GM12873 (cell line): ENCODE results near the gene TPP2.

Experiments used
- TF ChIP-seq, protein P1 (sequence below): IDR thresholded peaks from 2 replicates; pipeline ENCODE4 v1.5.1; 2012; ENCODE audit warnings: low read depth, mild to moderate bottlenecking, moderate library complexity, low read length, control low read depth; ENCODE audit not compliant: insufficient read depth; ENCODE audit errors: missing control alignments

TPP2 gene

DNA sequence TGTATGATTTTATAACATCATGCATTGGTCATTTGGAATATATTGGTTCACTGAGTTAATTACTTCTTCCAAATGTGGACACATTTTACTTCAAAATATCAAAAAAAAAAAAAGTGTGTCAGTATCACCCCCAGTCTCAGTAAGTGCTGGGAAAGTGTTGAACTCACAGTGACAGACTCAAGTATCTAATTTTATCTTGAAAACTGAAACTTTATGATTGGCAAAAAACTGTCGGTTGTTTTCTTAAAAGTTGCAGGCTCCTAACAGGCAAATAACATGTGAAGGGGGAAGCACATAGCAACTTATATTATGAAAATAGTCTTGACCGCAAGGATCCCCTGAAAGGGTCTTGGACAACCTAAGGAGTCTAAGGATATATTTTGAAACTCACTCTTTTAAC, 33.5 kb upstream of the TPP2 start:
- TF ChIP-seq, protein P1, sequence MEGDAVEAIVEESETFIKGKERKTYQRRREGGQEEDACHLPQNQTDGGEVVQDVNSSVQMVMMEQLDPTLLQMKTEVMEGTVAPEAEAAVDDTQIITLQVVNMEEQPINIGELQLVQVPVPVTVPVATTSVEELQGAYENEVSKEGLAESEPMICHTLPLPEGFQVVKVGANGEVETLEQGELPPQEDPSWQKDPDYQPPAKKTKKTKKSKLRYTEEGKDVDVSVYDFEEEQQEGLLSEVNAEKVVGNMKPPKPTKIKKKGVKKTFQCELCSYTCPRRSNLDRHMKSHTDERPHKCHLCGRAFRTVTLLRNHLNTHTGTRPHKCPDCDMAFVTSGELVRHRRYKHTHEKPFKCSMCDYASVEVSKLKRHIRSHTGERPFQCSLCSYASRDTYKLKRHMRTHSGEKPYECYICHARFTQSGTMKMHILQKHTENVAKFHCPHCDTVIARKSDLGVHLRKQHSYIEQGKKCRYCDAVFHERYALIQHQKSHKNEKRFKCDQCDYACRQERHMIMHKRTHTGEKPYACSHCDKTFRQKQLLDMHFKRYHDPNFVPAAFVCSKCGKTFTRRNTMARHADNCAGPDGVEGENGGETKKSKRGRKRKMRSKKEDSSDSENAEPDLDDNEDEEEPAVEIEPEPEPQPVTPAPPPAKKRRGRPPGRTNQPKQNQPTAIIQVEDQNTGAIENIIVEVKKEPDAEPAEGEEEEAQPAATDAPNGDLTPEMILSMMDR = no peak

DNA sequence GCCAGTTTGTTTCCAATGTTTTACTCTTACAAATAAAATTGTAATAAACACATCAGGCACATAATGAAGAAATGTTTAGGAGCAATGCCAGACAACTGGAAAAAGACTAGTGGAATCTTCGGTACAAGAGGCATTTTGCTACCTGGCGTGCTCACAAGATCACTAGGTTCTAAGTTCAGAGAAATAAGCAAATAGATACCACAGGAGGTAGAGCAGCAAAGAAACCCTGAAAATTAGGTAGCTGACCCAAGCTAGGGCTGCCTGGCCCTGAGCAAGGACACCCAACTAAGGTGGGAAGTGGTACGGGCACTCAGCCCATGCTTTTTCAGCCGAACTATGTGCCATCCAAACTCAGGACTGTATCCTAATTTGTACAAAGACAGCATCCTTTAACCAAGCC, 32.2 kb upstream of the TPP2 start:
- TF ChIP-seq, protein P1 = no peak

DNA sequence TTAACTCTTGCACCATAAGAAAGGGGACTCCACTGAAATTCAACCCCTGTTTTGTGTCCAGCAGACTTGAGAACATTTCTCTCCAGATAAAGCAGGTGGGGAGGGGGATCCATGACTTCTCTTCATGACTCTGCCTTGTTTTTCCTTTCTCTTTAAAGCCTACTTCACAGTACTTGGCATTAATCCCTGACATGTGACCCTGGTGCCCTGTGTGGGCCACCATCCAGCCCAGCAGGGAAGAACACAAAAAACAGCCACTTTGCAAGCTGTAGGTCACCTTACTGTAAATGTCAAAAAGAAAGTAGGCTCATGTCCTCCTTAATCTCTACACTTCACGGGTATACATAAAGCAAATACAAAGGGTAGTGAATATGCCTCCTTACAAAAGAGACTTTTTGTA, 30.3 kb upstream of the TPP2 start:
- TF ChIP-seq, protein P1 = no peak

DNA sequence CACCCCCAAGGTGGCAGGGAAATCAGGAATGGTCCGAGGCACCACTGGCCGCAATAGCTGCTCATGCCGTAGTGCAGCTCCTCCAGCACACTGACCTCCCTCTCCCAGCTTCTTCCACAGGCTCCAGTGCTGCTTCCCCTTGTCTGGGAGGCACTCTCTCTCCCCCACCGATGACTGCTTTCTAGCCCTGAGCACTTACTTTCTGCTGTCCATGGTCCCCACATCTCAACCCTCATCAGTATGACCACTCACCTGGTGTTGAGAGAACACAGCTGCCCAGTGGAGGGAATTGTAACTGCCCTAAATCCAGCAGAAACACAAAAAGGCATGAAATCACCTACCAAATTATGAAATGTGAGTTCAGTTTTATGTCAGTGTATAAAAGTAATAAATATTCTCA, 28.9 kb upstream of the TPP2 start:
- TF ChIP-seq, protein P1 = no peak

DNA sequence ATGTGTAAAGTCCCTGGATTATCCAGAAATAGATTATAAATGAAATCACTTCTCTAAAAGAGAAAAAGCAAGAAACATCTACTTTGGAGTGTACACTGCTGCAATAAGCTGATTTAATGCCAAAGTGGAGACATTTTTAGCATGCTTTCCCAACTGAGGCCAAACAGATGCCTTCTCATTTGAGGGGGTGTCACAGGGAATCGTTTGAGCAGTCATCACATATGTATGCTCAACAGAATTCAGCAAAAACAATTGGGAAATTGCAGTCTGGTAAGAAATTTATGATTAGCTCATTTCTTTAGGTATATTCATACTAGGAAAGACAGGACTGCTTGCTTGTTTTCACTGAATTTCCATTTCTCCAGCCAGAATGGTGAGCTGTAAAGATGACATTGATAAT, 27.3 kb upstream of the TPP2 start:
- TF ChIP-seq, protein P1 = no peak

DNA sequence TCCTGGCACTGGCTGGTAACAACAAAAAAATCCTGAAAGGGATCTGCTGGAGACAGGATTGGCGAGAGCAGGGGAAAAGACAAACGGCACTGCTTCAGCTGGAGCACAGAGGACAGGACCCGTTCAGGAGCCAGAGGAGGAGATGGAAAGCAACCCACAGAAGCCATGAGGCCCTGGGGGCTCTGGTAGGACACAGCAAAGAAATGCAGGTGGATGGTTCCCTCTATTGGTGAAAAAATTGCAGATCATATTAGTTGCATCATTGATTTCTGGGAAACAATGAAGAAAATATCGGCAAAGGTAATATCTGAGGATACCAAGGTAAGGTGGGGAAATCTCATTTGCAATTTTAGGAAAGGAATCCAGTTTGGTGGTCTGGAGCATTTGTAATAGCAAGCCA, 25.7 kb upstream of the TPP2 start:
- TF ChIP-seq, protein P1 = no peak

DNA sequence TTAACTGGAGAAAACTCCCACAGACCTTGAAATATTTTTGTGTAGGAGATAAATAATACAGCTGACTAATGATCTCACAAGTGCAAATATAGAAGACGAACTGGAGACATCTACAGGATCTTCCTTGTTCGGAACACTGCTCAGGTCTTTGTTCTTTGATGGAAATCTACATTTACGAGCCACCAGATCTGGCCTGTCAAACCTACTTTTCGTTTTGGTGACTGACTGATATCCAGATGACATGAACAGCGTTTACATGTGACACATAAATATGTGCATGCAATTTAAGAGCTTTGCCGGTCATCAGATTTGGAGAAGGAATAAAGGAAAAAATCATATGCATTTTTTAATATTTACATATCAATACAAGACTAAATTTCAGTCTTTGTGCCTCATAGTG, 24.5 kb upstream of the TPP2 start:
- TF ChIP-seq, protein P1 = no peak
